Lower leg skin (tissue), 4 donors: ENCODE measurements around the gene RDM1. TPM values are rescaled to one million over a fixed set of nuclear protein-coding genes. Genes with fewer than 3 reads are reported as not detected.
A peak's percentile ranks its signal among the peaks of the same experiment; 100 is the strongest.

ENCODE experiments used
- DNase-seq, 2 donors: peaks; one replicate each; pipeline ENCODE4 v3.0.0-alpha.2; 2019; ENCODE audit warnings: low spot score in 2 of 2
- H3K4me3 ChIP-seq: fragments of 200-600 bp; sonication (generic); 2 replicates; pipeline ENCODE4 v1.5.1; 2017; ENCODE audit warnings: mild to moderate bottlenecking, low read depth; ENCODE audit not compliant: poor library complexity, severe bottlenecking
- CTCF ChIP-seq, 3 donors: fragments of 450-650 bp; IDR thresholded peaks; one replicate each; pipeline ENCODE4 v1.5.1; 2016; ENCODE audit warnings: antibody characterized with exemption in 3 of 3, mild to moderate bottlenecking in 3 of 3, moderate library complexity in 2 of 3
- POLR2A ChIP-seq, 2 donors: fragments of 450-650 bp; IDR thresholded peaks; one replicate each; pipeline ENCODE4 v1.6.1; 2016 to 2017; ENCODE audit warnings: antibody characterized with exemption in 2 of 2, mild to moderate bottlenecking in 1 of 2, moderate library complexity in 1 of 2
- WGBS, 2 donors: methylation state at CpG; one replicate each; pipeline ENCODE4 v1.1.5; 2018; 5-methylcytosine and 5-hydroxymethylcytosine counted together
- intact Hi-C: fragments of 100-400 bp; cut with DNase I; formaldehyde crosslinking; loops from one replicate; pipeline ENCODE4 v1.15.0; 2023; ENCODE audit warnings: low total_unique reads
- total RNA-seq, 4 donors: library from RNA; depleted of rRNA; stranded (reverse); fragments of >200 nt; gene quantifications; one replicate each; pipeline ENCODE4 v1.1.0, GENCODE V29; 2016

The RDM1 gene
- not detected for total RNA-seq

- intact Hi-C loops: no loop called here
- TF ChIP-seq POLR2A (IDR thresholded peaks at IDR 0.05): no peak
- no peak for TF ChIP-seq CTCF (IDR thresholded peaks at IDR 0.05)
- no peak within 1 kb of the TSS for H3K4me3 ChIP-seq
- 1 to 2% methylated on average over 35 of the region's 35 CpGs for WGBS, 2 donors
- DNase-seq: peak in 1 of 2 donors; percentile 78
These were observed at the start of gene RDM1 for GRCh38 chr17:35930211-35931065. TSS of gene RDM1 (minus strand) at chr17:35930773. CDS start at chr17:35930727, 46 bp downstream.

- TF ChIP-seq POLR2A (IDR thresholded peaks at IDR 0.05) (no peak), CTCF (IDR thresholded peaks at IDR 0.05) (no peak)
- 77 to 79% methylated on average over 3 of the region's 3 CpGs for WGBS, 2 donors
- no peak overlapping the region for H3K4me3 ChIP-seq
- DNase-seq: no peak
- intact Hi-C loops: no loop called here
These were observed 47.8 kb upstream of the RDM1 start for GRCh38 chr17:35978346-35978745.

DNA sequence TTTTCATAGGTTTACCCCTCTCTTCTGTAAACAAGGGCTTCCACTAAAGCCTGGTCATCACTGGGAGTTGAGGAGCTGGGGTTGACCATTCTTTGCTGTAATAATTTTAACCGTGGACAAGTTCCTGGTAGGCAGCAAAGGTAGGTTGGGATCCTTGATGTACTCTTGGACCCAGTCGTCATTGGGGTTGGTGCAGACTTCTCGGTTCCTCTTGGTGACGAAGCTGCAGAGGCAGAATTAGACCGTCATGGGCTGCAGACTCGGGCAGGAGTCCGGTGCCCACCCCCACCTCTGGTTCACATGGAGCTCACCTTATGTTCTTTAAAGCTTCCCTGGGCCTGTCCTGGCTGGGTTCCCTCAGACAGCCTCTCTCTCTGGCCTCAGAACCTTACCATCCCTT, 46.9 kb upstream of the RDM1 start:
- intact Hi-C loops: no loop called here
- no peak for DNase-seq
- WGBS, 2 donors: 95 to 97% methylated on average over 7 of the region's 7 CpGs

GRCh38 chr17:35973333-35974260, 43.0 kb upstream of the RDM1 start:
- intact Hi-C loops: no loop called here
- 49 to 52% methylated on average over 10 of the region's 10 CpGs for WGBS, 2 donors
- peak in 1 of 2 donors; percentile 81 for DNase-seq
- peak in 1 of 3 donors; percentile 58 for TF ChIP-seq CTCF (IDR thresholded peaks at IDR 0.05)
- TF ChIP-seq POLR2A (IDR thresholded peaks at IDR 0.05): no peak
- no peak overlapping the region for H3K4me3 ChIP-seq

More for the DNA sequence above, 46.9 kb upstream of the RDM1 start:
- H3K4me3 ChIP-seq: no peak overlapping the region
- TF ChIP-seq POLR2A (IDR thresholded peaks at IDR 0.05): no peak
- no peak for TF ChIP-seq CTCF (IDR thresholded peaks at IDR 0.05)

GRCh38 chr17:35972945-35973332, 42.4 kb upstream of the RDM1 start:
- TF ChIP-seq POLR2A (IDR thresholded peaks at IDR 0.05) (no peak), CTCF (IDR thresholded peaks at IDR 0.05) (no peak)
- intact Hi-C loops: no loop called here
- WGBS, 2 donors: 79 to 80% methylated on average over 4 of the region's 4 CpGs
- H3K4me3 ChIP-seq: no peak overlapping the region
- no peak for DNase-seq
